A549 treated with AZD9567 at 1 μM for 4 hours (cell line): ENCODE results near the gene SLC6A17. TPM values are rescaled to one million over a fixed set of nuclear protein-coding genes. Genes with fewer than 3 reads are reported as not detected.

Experiments used
- total RNA-seq: library from RNA; stranded (reverse); fragments of 200-300 nt; extraction: Qiagen RNA extraction; gene quantifications from 5 replicates; pipeline ENCODE4 v1.2.3, GENCODE V29; 2022; ENCODE audit not compliant: insufficient read depth

Gene SLC6A17
- 4.1 to 5.5 TPM (median 5.1 TPM) in 5 replicates for total RNA-seq

GRCh38 chr1:110150330-110151174 lies at the start of gene SLC6A17:
Gene SLC6A17 (plus strand): TSS chr1:110150494. CDS start chr1:110166930, 16,436 bp downstream.

GRCh38 chr1:110112143-110112542 lies 38.2 kb upstream of the SLC6A17 start, which contains the start of gene UBL4B:
Gene UBL4B (plus strand): TSS chr1:110112443. CDS start chr1:110112535, 92 bp downstream.

GRCh38 chr1:110209715-110210603 lies 59.7 kb downstream of the SLC6A17 start, which contains the start of gene KCNC4:
Gene KCNC4 (plus strand): TSS chr1:110210314. CDS start chr1:110211500, 1,186 bp downstream.

Other genes with a start within 250 kb of the SLC6A17 start
- 13.3 to 14.9 TPM (median 14.6 TPM) in 5 replicates for gene CSF1, start 239.6 kb upstream of the SLC6A17 start, total RNA-seq
- 45.6 to 56.3 TPM (median 49.9 TPM) in 5 replicates for gene AHCYL1, start 165.7 kb upstream of the SLC6A17 start, total RNA-seq
- gene STRIP1, start 115.9 kb upstream of the SLC6A17 start, total RNA-seq, result 7.9 to 15.7 TPM (median 14.2 TPM) in 5 replicates
- not detected in 5 replicates for gene ALX3, start 79.8 kb upstream of the SLC6A17 start, total RNA-seq
- 0.07 TPM in 1 of 5 replicates, not detected in the others for gene UBL4B, start 38.1 kb upstream of the SLC6A17 start, total RNA-seq
- 2.1 to 3.3 TPM (median 3.1 TPM) in 5 replicates for gene KCNC4, start 59.8 kb downstream of the SLC6A17 start, total RNA-seq
- gene RBM15, start 188.9 kb downstream of the SLC6A17 start, total RNA-seq, result 7.5 to 10.1 TPM (median 8.6 TPM) in 5 replicates
- 25.4 to 34.3 TPM (median 28.5 TPM) in 5 replicates for gene SLC16A4, start 240.5 kb downstream of the SLC6A17 start, total RNA-seq